Measurements from ENCODE around the gene CCDC171. TPM values are rescaled to one million over a fixed set of nuclear protein-coding genes. Genes with fewer than 3 reads are reported as not detected.

The CCDC171 gene
- total RNA-seq, 1 experiment from 2014 or later: 2.8 TPM

- no peak for TF ChIP-seq PRRX2 (CRISPR knock-in tag; IDR thresholded peaks at IDR 0.05)
- TF ChIP-seq ATF3 (CRISPR knock-in tag; conservative IDR thresholded peaks at IDR 0.05): no peak
- no peak for TF ChIP-seq MYBL2 (CRISPR knock-in tag; IDR thresholded peaks at IDR 0.05)
- no peak for TF ChIP-seq ZMAT4 (CRISPR knock-in tag; IDR thresholded peaks at IDR 0.05)
Measured at GRCh38 chr9:15849871-15850270, 297.0 kb downstream of the CCDC171 start (continued).

GRCh38 chr9:15851766-15852165, 298.9 kb downstream of the CCDC171 start:
- no peak overlapping the region for H3K27ac Mint-ChIP-seq
- no peak for TF ChIP-seq ZNF121 (CRISPR knock-in tag; IDR thresholded peaks at IDR 0.05)
- no peak for TF ChIP-seq OVOL2 (CRISPR knock-in tag; IDR thresholded peaks at IDR 0.05; ENCODE audit: borderline replicate concordance)
- TF ChIP-seq E2F5 (CRISPR knock-in tag; IDR thresholded peaks at IDR 0.05): no peak
- no peak for TF ChIP-seq SMAD3 (CRISPR knock-in tag; IDR thresholded peaks at IDR 0.05; ENCODE audit: borderline replicate concordance)
- no peak for TF ChIP-seq USF1 (CRISPR knock-in tag; IDR thresholded peaks at IDR 0.05)
- no peak for TF ChIP-seq NR1H2 (CRISPR knock-in tag; IDR thresholded peaks at IDR 0.05)
- no peak for TF ChIP-seq E2F1 (CRISPR knock-in tag; IDR thresholded peaks at IDR 0.05)
- no peak for TF ChIP-seq CDX4 (CRISPR knock-in tag; IDR thresholded peaks at IDR 0.05; ENCODE audit: borderline replicate concordance)
- no peak for TF ChIP-seq USF2 (CRISPR knock-in tag; IDR thresholded peaks at IDR 0.05)
- no peak for TF ChIP-seq MAX (CRISPR knock-in tag; IDR thresholded peaks at IDR 0.05)
- no peak for TF ChIP-seq PRDM15 (CRISPR knock-in tag; IDR thresholded peaks at IDR 0.05)
- no peak for TF ChIP-seq ETV6 (CRISPR knock-in tag; IDR thresholded peaks at IDR 0.05)
- H3K27me3 Mint-ChIP-seq (ENCODE audit: low read depth): no peaks in the 10 kb centered on the region
- no peak for ATAC-seq
- H3K9me3 Mint-ChIP-seq: no peaks in the 10 kb centered on the region
- no peaks in the 10 kb centered on the region for H3K4me1 Mint-ChIP-seq
- POLR2A ChIA-PET: no interaction called here
- H3K4me3 Mint-ChIP-seq: no peak overlapping the region
- CTCF ChIA-PET: no interaction called here
- no peaks in the 10 kb centered on the region for H3K36me3 Mint-ChIP-seq
- no peak for DNase-seq (ENCODE audit: low spot score)
